Transverse colon (tissue), 3 donors: Measurements from ENCODE around the gene ZNF429.
"Not testable (repeated sequence)": the region's sequence is repeated elsewhere in the genome, so short reads cannot be mapped to it uniquely, and the experiment has no call there.

Source experiments
- CTCF ChIP-seq, 5 experiments: fragments of 200-600 bp in 3 of 5; fragments of 450-650 bp in 2 of 5; sonication (generic) in 3 of 5; IDR thresholded peaks; 1 replicate in 2 of 5; 2 replicates in 3 of 5; pipeline ENCODE4 v1.5.1; 2016 to 2017; ENCODE audit warnings: antibody characterized with exemption in 5 of 5, inconsistent platforms in 3 of 5, mild to moderate bottlenecking in 2 of 5, moderate library complexity in 1 of 5
- EP300 ChIP-seq: sonication (generic); formaldehyde crosslinking; IDR thresholded peaks from one replicate; pipeline ENCODE4 v1.6.1; 2017; ENCODE audit warnings: antibody characterized with exemption, low read depth
- POLR2A ChIP-seq: fragments of 450-650 bp; IDR thresholded peaks from one replicate; pipeline ENCODE4 v1.6.1; 2016; ENCODE audit warnings: antibody characterized with exemption, mild to moderate bottlenecking, moderate library complexity

GRCh38 chr19:21602659-21603430, 97.4 kb downstream of the ZNF429 start:
- not testable (repeated sequence) for TF ChIP-seq POLR2A; CTCF (IDR thresholded peaks at IDR 0.05); EP300
